Spleen (tissue), 7 donors: ENCODE results near the gene CASQ1.

ENCODE experiments used
- POLR2A ChIP-seq, 3 donors: fragments of 450-650 bp; IDR thresholded peaks; one replicate each; pipeline ENCODE4 v1.5.1; 2017; ENCODE audit warnings: antibody characterized with exemption in 3 of 3, mild to moderate bottlenecking in 1 of 3
- POLR2AphosphoS5 ChIP-seq, 3 donors: sonication (generic); formaldehyde crosslinking; IDR thresholded peaks; one replicate each; pipeline ENCODE4 v1.5.1; 2017; ENCODE audit warnings: antibody characterized with exemption in 3 of 3
- TF ChIP-seq, protein P1 (sequence below), 11 experiments: fragments of 200-600 bp in 7 of 11; fragments of 450-650 bp in 4 of 11; sonication (generic) in 4 of 11; IDR thresholded peaks in 8 of 11; conservative IDR thresholded peaks in 3 of 11; 1 replicate in 7 of 11; 2 replicates in 4 of 11; pipeline versions ENCODE4 v1.4.0 to v1.8.0; 2016 to 2021; ENCODE audit warnings: antibody characterized with exemption in 11 of 11, inconsistent platforms in 4 of 11, mild to moderate bottlenecking in 1 of 11
- donor health status: DM: no; HTN: no; CAD: no; lungs with moderate emphysema.
- donor health status: DM: no; HTN: no; CAD: no.
- donor health status: DM: no; HTN: no; CAD: no.

DNA sequence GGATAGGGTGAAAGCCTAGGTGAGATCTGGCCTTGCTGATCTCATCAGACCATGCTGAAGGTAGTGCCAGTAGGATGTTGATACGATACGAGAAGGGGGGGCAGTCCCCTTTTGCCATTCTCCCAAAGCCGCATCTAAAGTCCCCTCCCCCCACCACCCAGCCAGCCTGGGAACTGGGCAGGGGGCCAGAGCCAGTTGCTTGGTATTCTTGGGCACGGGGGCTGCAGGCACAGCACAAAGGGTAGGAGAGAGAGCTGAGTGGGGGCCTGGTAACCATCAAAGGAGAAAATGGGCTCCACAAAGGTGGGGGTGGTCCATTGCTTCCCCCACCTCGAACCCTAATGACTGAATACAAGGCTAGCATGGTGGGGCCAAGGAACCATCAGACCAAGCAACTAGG, 20.2 kb downstream of the CASQ1 start:
- no peak for TF ChIP-seq POLR2AphosphoS5 (IDR thresholded peaks at IDR 0.05)
- TF ChIP-seq, protein P1, sequence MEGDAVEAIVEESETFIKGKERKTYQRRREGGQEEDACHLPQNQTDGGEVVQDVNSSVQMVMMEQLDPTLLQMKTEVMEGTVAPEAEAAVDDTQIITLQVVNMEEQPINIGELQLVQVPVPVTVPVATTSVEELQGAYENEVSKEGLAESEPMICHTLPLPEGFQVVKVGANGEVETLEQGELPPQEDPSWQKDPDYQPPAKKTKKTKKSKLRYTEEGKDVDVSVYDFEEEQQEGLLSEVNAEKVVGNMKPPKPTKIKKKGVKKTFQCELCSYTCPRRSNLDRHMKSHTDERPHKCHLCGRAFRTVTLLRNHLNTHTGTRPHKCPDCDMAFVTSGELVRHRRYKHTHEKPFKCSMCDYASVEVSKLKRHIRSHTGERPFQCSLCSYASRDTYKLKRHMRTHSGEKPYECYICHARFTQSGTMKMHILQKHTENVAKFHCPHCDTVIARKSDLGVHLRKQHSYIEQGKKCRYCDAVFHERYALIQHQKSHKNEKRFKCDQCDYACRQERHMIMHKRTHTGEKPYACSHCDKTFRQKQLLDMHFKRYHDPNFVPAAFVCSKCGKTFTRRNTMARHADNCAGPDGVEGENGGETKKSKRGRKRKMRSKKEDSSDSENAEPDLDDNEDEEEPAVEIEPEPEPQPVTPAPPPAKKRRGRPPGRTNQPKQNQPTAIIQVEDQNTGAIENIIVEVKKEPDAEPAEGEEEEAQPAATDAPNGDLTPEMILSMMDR (IDR thresholded peaks at IDR 0.05 in 8 of 11, conservative IDR thresholded peaks at IDR 0.05 in 3 of 11), result no peak
- no peak for TF ChIP-seq POLR2A (IDR thresholded peaks at IDR 0.05)
